BLaER1 (cell line): Measurements from ENCODE around the gene PRKD2.
"Not testable (repeated sequence)": the region's sequence is repeated elsewhere in the genome, so short reads cannot be mapped to it uniquely, and the experiment has no call there.

Experiments
- H3K27ac ChIP-seq: shearing (Covaris generic); formaldehyde crosslinking; 2 replicates; pipeline ENCODE4 v1.8.1; 2022
- H3K27me3 ChIP-seq: shearing (Covaris generic); formaldehyde crosslinking; 2 replicates; pipeline ENCODE4 v1.8.1; 2022
- H3K36me3 ChIP-seq: shearing (Covaris generic); formaldehyde crosslinking; 2 replicates; pipeline ENCODE4 v1.8.1; 2022
- H3K4me1 ChIP-seq: shearing (Covaris generic); formaldehyde crosslinking; 2 replicates; pipeline ENCODE4 v1.8.1; 2022
- H3K4me2 ChIP-seq: shearing (Covaris generic); formaldehyde crosslinking; 2 replicates; pipeline ENCODE4 v1.8.1; 2022
- H3K4me3 ChIP-seq: shearing (Covaris generic); formaldehyde crosslinking; 2 replicates; pipeline ENCODE4 v1.8.1; 2022
- H3K9ac ChIP-seq: shearing (Covaris generic); formaldehyde crosslinking; 2 replicates; pipeline ENCODE4 v1.8.1; 2022
- H3K9me3 ChIP-seq: shearing (Covaris generic); formaldehyde crosslinking; 2 replicates; pipeline ENCODE4 v1.8.1; 2022
- H4K20me1 ChIP-seq: shearing (Covaris generic); formaldehyde crosslinking; 2 replicates; pipeline ENCODE4 v1.8.1; 2022
- Cebpa-rat ChIP-seq: shearing (Covaris generic); IDR thresholded peaks from 2 replicates; pipeline ENCODE4 v1.8.1; 2022

Gene PRKD2

DNA sequence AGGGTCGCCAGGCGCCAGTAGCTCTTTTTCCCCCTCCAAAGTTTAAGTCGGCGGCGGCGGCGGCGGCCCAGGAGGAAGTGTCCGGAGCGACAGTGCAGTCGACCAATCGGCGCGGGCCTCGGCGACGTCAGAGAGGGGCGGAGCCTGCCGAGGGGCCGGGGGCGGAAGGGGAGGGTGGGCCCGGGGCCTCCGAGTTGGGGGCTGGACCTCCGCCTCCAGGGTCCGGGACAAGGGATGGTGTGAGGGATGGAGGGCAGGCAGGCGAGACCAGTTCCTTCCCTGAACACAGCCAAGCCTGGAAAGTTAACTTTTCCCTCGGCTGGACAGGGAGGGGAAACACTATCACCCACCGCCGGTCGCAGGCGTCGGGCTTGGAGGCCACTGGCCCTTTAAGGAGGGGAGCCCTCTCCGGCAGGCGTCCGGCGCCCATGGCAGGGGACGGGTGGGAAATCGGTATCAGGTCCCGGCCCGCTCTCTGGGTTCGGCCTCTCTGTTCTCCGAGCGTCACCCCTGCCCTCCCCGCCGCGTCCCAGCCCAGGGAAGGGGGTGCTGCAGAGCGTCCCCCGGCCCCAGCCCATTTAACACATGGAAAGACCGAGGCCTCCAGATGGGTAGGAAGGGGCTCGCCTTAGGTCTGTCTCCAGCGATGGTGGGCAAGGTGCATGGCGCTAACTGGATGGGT, at the start of gene PRKD2:
TSS of gene PRKD2 (minus strand) at position 81 of the 682 bp plus-strand sequence. CDS start 744 bp downstream, outside the sequence.
- Histone ChIP-seq H3K9ac (peak within 1 kb of the TSS; percentile 93), H3K4me1 (peaks cover 78% of the 10 kb centered on the region), H3K4me3 (peak within 1 kb of the TSS; percentile 94), H3K27me3 (no peaks in the 10 kb centered on the region), H3K4me2 (peak within 1 kb of the TSS; percentile 99), H3K9me3 (no peaks in the 10 kb centered on the region), H4K20me1 (peaks cover 45% of the 10 kb centered on the region), H3K36me3 (peaks cover 33% of the 10 kb centered on the region), H3K27ac (peak within 1 kb of the TSS; percentile 96)
- TF ChIP-seq Cebpa-rat, result no peak

DNA sequence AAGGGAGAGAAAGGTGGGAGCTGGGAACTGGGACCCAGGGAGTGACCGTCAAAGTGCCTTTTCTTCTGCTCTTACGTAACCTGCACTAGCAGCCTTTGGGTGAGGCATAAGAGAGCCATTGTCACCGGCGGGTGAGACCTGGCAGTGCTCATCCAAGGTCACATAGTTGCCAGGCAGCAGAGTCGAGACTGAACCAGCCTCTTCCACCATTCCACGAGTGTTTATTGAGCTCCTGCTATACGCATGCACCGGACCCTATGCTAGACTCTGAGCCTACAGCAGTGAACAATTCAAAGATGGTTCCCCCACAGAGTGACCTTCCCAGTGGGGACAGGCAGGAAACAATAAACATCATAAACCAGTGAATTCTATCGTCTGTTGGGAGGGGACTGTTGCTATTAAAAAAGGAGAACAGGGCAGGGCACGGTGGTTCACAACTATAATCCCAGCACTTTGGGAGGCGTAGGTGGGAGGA, 47.9 kb upstream of the PRKD2 start:
- Histone ChIP-seq H3K4me2 (no peak overlapping the region), H3K4me1 (peaks cover 3% of the 10 kb centered on the region), H3K9ac (no peak overlapping the region), H3K4me3 (no peak overlapping the region), H3K36me3 (no peaks in the 10 kb centered on the region), H3K9me3 (no peaks in the 10 kb centered on the region), H3K27me3 (no peaks in the 10 kb centered on the region), H3K27ac (no peak overlapping the region), H4K20me1 (peaks cover 6% of the 10 kb centered on the region; the same call in 1 of the 2 replicates)
- no peak for TF ChIP-seq Cebpa-rat

DNA sequence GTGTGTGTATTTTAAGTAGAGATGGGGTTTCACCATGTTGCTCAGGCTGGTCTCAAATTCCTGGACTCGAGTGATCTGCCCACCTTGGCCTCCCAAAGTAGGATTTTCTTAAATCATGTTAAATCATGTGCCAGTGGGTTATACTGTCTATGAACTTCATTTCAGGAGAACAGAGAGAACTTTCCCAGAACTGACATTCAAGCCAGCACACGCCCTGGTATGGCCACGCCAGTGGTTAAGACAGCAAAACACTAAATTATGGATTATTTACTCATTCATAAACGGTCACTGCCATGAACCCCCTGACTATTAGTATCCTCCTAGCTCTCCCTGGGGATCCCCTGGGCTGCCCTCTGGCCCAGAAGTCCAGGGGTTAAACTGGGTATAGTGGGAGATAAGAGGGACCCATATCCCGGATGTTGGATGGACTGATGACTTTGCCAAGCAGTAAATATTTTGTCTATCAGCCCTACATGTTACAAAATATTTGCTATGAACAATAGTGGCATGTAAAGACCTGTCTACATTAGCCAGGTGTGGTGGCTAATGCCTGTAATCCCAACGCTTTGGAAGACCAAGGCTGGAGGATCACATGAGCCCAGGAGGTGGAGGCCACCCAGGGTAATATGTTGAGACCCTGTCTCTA, 45.5 kb upstream of the PRKD2 start:
- Histone ChIP-seq H3K27me3 (no peaks in the 10 kb centered on the region), H3K27ac (no peak overlapping the region), H3K4me1 (peaks cover 15% of the 10 kb centered on the region), H3K36me3 (peaks cover 7% of the 10 kb centered on the region), H3K9me3 (no peaks in the 10 kb centered on the region), H3K4me2 (no peak overlapping the region), H3K9ac (no peak overlapping the region), H4K20me1 (no peaks in the 10 kb centered on the region; the same call in 1 of the 2 replicates), H3K4me3 (no peak overlapping the region)
- no peak for TF ChIP-seq Cebpa-rat

DNA sequence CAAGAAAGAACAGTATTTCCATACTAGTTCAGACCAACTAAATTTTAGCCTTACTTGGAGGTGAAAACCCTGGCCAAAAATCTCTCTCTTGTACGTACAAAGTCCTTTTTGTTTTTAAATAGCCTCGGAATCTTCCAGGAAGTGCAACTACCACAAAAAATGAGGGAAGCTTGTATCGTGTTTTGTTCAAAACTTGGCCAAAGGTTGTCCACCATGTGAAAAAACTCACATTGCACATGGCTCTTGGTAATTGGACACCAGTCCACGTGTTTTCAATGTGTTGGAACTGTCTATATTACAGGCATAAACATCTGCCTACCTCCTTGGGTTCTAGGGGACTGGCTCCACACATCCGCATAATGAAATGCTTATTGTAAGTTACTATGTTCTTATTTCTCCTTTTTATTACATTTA, 44.5 kb upstream of the PRKD2 start:
- Histone ChIP-seq H3K4me2 (no peak overlapping the region), H3K27me3 (no peaks in the 10 kb centered on the region), H4K20me1 (peaks cover 3% of the 10 kb centered on the region; the same call in 1 of the 2 replicates), H3K9ac (no peak overlapping the region), H3K27ac (no peak overlapping the region), H3K4me1 (peaks cover 23% of the 10 kb centered on the region), H3K4me3 (no peak overlapping the region), H3K9me3 (no peaks in the 10 kb centered on the region), H3K36me3 (peaks cover 14% of the 10 kb centered on the region)
- TF ChIP-seq Cebpa-rat, result no peak

DNA sequence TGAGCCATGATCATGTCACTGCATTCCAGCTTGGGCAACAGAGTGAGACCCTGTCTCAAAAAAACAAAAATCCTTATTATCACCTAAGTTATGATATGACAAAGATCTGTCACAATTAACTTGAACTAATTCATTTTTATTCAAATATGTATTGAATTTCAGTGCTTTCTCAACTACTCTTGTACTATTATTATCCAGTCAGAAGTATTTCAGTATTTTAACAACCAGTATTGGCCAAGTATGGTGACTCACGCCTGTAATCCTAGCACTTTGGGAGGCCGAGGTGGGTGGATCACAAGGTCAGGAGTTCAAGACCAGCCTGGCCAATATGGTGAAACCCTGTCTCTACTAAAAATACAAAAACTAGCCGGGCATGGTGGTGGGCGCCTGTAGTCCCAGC, 44.0 kb upstream of the PRKD2 start:
- not testable (repeated sequence) for H4K20me1 ChIP-seq, H3K4me3 ChIP-seq, H3K9me3 ChIP-seq, H3K9ac ChIP-seq, H3K27ac ChIP-seq, H3K4me2 ChIP-seq, H3K27me3 ChIP-seq
- H3K4me1 ChIP-seq, result peaks cover 24% of the 10 kb centered on the region
- peaks cover 20% of the 10 kb centered on the region for H3K36me3 ChIP-seq

DNA sequence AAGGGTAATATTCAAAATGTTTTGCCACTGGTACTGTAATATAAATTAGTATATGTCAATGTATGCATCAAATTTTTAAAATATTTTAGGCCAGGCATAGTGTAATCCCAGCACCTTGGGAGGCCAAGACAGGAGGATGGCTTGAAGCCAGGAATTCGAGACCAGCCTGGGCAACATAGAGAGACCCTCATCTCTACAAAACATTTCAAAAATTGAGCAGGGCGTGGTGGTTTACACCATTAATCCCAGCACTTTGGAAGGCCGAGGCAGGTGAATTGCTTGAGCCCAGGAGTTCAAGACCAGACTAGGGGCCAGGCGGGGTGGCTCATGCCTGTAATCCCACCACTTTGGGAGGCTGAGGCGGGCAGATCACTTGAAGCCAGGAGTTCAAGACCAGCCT, 43.4 kb upstream of the PRKD2 start:
- no peak for TF ChIP-seq Cebpa-rat
- Histone ChIP-seq H3K9me3 (no peaks in the 10 kb centered on the region), H3K4me3 (no peak overlapping the region), H3K4me1 (peaks cover 24% of the 10 kb centered on the region), H3K27ac (no peak overlapping the region), H3K27me3 (no peaks in the 10 kb centered on the region), H3K36me3 (peaks cover 25% of the 10 kb centered on the region), H4K20me1 (peaks cover 10% of the 10 kb centered on the region; the same call in 1 of the 2 replicates), H3K9ac (no peak overlapping the region), H3K4me2 (no peak overlapping the region)

DNA sequence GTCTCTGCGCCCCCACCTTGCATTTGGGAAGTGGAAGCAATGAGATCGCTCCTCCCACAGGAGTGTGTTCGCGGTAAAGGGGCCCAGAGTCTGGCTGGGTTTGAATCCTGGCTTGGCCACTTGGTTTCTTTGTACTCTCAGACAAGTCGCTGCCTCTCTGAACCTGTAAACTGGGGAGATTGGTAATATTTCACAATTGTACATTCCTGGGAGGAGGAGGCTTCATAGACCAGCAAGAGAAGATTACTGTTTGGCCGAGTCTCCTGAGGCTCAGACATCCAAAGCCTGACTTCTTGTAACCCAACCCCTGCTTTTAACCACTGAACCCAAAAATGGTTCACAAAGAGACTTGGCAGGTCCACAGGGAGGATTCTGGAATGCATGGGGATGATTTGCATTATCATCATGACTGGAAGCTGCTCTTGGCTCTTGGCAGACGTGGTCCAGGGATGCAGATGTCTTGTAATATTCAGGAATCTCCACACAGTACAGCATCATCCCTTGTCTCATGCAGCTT, 43.0 kb upstream of the PRKD2 start:
- H3K9me3 ChIP-seq, result no peaks in the 10 kb centered on the region
- H3K4me3 ChIP-seq, result no peak overlapping the region
- no peaks in the 10 kb centered on the region for H3K27me3 ChIP-seq
- no peak for TF ChIP-seq Cebpa-rat
- H3K27ac ChIP-seq, result no peak overlapping the region
- no peak overlapping the region for H3K4me2 ChIP-seq
- H4K20me1 ChIP-seq, result peaks cover 10% of the 10 kb centered on the region; the same call in 1 of the 2 replicates
- H3K9ac ChIP-seq, result no peak overlapping the region
- H3K36me3 ChIP-seq, result peaks cover 27% of the 10 kb centered on the region
- peaks cover 24% of the 10 kb centered on the region for H3K4me1 ChIP-seq

DNA sequence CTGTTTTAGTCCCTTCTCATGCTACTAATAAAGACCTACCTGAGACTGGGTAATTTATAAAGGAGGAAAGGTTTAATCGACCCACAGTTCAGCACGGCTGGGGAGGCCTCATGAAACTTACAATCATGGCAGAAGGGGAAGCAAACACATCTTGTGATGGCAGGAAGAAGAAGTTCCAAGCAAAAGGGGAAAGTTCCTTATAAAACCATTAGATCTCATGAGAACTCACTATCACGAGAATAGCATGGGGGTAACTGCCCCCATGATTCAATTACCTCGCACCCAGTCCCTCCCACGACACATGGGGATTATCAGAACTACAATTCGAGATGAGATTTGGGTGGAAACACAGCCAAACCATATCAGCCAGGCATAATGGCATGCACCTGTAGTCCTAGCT, 42.3 kb upstream of the PRKD2 start:
- Histone ChIP-seq H4K20me1 (peaks cover 10% of the 10 kb centered on the region; the same call in 1 of the 2 replicates), H3K36me3 (peaks cover 27% of the 10 kb centered on the region), H3K27ac (no peak overlapping the region), H3K27me3 (no peaks in the 10 kb centered on the region), H3K4me3 (no peak overlapping the region), H3K4me2 (no peak overlapping the region), H3K4me1 (peaks cover 24% of the 10 kb centered on the region), H3K9me3 (no peaks in the 10 kb centered on the region), H3K9ac (no peak overlapping the region)
- TF ChIP-seq Cebpa-rat, result no peak

DNA sequence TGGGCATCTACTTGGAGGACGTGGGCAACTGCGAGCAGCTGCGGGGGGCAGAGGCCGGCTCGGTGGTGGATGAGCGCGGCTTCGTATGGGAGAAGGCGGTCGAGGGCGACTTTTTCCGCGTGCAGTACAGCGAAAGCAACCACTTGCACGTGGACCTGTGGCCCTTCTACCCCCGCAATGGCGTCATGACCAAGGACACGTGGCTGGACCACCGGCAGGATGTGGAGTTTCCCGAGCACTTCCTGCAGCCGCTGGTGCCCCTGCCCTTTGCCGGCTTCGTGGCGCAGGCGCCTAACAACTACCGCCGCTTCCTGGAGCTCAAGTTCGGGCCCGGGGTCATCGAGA, 39.6 kb upstream of the PRKD2 start:
- no peak for TF ChIP-seq Cebpa-rat

More for the DNA sequence above, 39.6 kb upstream of the PRKD2 start:
- Histone ChIP-seq H3K9me3 (no peaks in the 10 kb centered on the region), H3K27me3 (no peaks in the 10 kb centered on the region), H3K4me1 (peaks cover 41% of the 10 kb centered on the region), H3K36me3 (peaks cover 39% of the 10 kb centered on the region), H4K20me1 (peaks cover 10% of the 10 kb centered on the region; the same call in 1 of the 2 replicates), H3K27ac (no peak overlapping the region), H3K4me3 (no peak overlapping the region), H3K9ac (no peak overlapping the region), H3K4me2 (no peak overlapping the region)
